Hepatocyte (in vitro differentiated cells): ENCODE results near the gene SIX1. TPM values are rescaled to one million over a fixed set of nuclear protein-coding genes. Genes with fewer than 3 reads are reported as not detected.

Experiments
- DNase-seq: peaks from one replicate; pipeline ENCODE4 v3.0.0-alpha.2; 2016; ENCODE audit warnings: low spot score
- H2AFZ ChIP-seq: fragments of 200-600 bp; sonication (generic); 2 replicates; pipeline ENCODE4 v1.6.0; 2016; ENCODE audit warnings: antibody characterized with exemption, mild to moderate bottlenecking
- H3K27ac ChIP-seq: fragments of 200-600 bp; sonication (generic); 2 replicates; pipeline ENCODE4 v1.5.1; 2016; ENCODE audit warnings: mild to moderate bottlenecking
- H3K27me3 ChIP-seq: fragments of 200-600 bp; sonication (generic); 2 replicates; pipeline ENCODE4 v1.6.1; 2016
- H3K36me3 ChIP-seq: fragments of 200-600 bp; sonication (generic); replicated peaks from 2 replicates; pipeline ENCODE4 v1.5.1; 2016; ENCODE audit warnings: low read depth; ENCODE audit not compliant: insufficient read depth
- H3K4me1 ChIP-seq: fragments of 200-600 bp; sonication (generic); 2 replicates; pipeline ENCODE4 v1.5.1; 2016; ENCODE audit warnings: mild to moderate bottlenecking, moderate library complexity; ENCODE audit not compliant: insufficient read depth
- H3K4me2 ChIP-seq: fragments of 200-600 bp; sonication (generic); 2 replicates; pipeline ENCODE4 v1.6.0; 2016
- H3K4me3 ChIP-seq: fragments of 200-600 bp; sonication (generic); 2 replicates; pipeline ENCODE4 v1.5.1; 2016; ENCODE audit warnings: mild to moderate bottlenecking
- H3K79me2 ChIP-seq: fragments of 200-600 bp; sonication (generic); 2 replicates; pipeline ENCODE4 v1.6.0; 2017; ENCODE audit warnings: mild to moderate bottlenecking
- H3K9me2 ChIP-seq: fragments of 200-600 bp; sonication (generic); replicated peaks from 2 replicates; pipeline ENCODE4 v1.6.0; 2017; ENCODE audit warnings: mild to moderate bottlenecking; ENCODE audit not compliant: insufficient read depth
- H3K9me3 ChIP-seq: fragments of 200-600 bp; sonication (generic); 2 replicates; pipeline ENCODE4 v1.5.1; 2016; ENCODE audit warnings: low read depth, mild to moderate bottlenecking
- H4K20me1 ChIP-seq: fragments of 200-600 bp; sonication (generic); 2 replicates; pipeline ENCODE4 v1.6.0; 2016; ENCODE audit warnings: mild to moderate bottlenecking; ENCODE audit not compliant: insufficient read depth, poor library complexity, severe bottlenecking
- CTCF ChIP-seq: fragments of 200-600 bp; sonication (generic); IDR thresholded peaks from 2 replicates; pipeline ENCODE4 v1.5.1; 2016; ENCODE audit warnings: antibody characterized with exemption, mild to moderate bottlenecking; ENCODE audit not compliant: poor library complexity
- EZH2 ChIP-seq: fragments of 200-600 bp; sonication (generic); IDR thresholded peaks from 2 replicates; pipeline ENCODE4 v1.6.1; 2016; ENCODE audit warnings: antibody characterized with exemption, mild to moderate bottlenecking, borderline replicate concordance
- EZH2phosphoT487 ChIP-seq: fragments of 200-600 bp; sonication (generic); IDR thresholded peaks from one replicate; pipeline ENCODE4 v1.6.1; 2018; ENCODE audit warnings: antibody characterized with exemption, mild to moderate bottlenecking, low read depth, moderate library complexity; ENCODE audit not compliant: unreplicated experiment, severe bottlenecking
- WGBS: methylation state at CpG from one replicate; pipeline ENCODE4 v1.1.6; 2016; ENCODE audit warnings: low lambda C conversion rate; ENCODE audit errors: missing lambda C conversion rate; 5-methylcytosine and 5-hydroxymethylcytosine counted together
- polyA plus RNA-seq: library from polyadenylated mRNA; unstranded; fragments of >200 nt; fragmentation: Nextera tagmentation; extraction: Ambion mirVana; gene quantifications from 2 replicates; pipeline ENCODE4 v1.2.1, GENCODE V29; 2016
- total RNA-seq: library from RNA; depleted of rRNA; stranded (reverse); fragments of >200 nt; gene quantifications from 2 replicates; pipeline ENCODE4 v1.2.3, GENCODE V29; 2014

The SIX1 gene
- total and polyA plus RNA-seq, 2 experiments from 2014 or later = 5.9 to 6.3 TPM

- Histone ChIP-seq H3K27me3 (peaks cover 96% of the 10 kb centered on the region), H3K4me2 (peak overlapping the region; percentile 95), H3K36me3 (no peaks in the 10 kb centered on the region), H4K20me1 (peaks cover 6% of the 10 kb centered on the region), H3K9me2 (no peaks in the 10 kb centered on the region), H2AFZ (peak overlapping the region; percentile 37), H3K4me1 (peaks cover 15% of the 10 kb centered on the region), H3K27ac (peak overlapping the region; percentile 87), H3K9me3 (no peaks in the 10 kb centered on the region), H3K4me3 (no peak overlapping the region), H3K79me2 (no peaks in the 10 kb centered on the region)
- WGBS = 5% methylated on average over 50 of the region's 50 CpGs
- DNase-seq = no peak
- peak; percentile 60 for TF ChIP-seq EZH2phosphoT487
- peak; percentile 83 for TF ChIP-seq EZH2
- TF ChIP-seq CTCF = no peak
Measured at GRCh38 chr14:60652674-60653651, 3.7 kb upstream of the SIX1 start.

- peaks cover 6% of the 10 kb centered on the region for H4K20me1 ChIP-seq
- H3K9me2 ChIP-seq = no peaks in the 10 kb centered on the region
- no peak overlapping the region for H3K4me3 ChIP-seq
- H3K4me1 ChIP-seq = peaks cover 14% of the 10 kb centered on the region
- H3K9me3 ChIP-seq = no peaks in the 10 kb centered on the region
- peaks cover 98% of the 10 kb centered on the region for H3K27me3 ChIP-seq
- peak; percentile 23 for DNase-seq
- H3K4me2 ChIP-seq = peak overlapping the region; percentile 95
- H3K27ac ChIP-seq = peak overlapping the region; percentile 87
- WGBS = 9% methylated on average over 38 of the region's 38 CpGs
- peak overlapping the region; percentile 14 for H2AFZ ChIP-seq
- H3K79me2 ChIP-seq = peaks cover 2% of the 10 kb centered on the region
- H3K36me3 ChIP-seq = no peaks in the 10 kb centered on the region
- TF ChIP-seq EZH2phosphoT487 = peak; percentile 63
- peak; percentile 86 for TF ChIP-seq EZH2
- no peak for TF ChIP-seq CTCF
Measured at GRCh38 chr14:60651796-60652673, 2.8 kb upstream of the SIX1 start.

GRCh38 chr14:60651086-60651795, 2.0 kb upstream of the SIX1 start:
- peak overlapping the region; percentile 95 for H3K4me2 ChIP-seq
- 15% methylated on average over 5 of the region's 5 CpGs for WGBS
- TF ChIP-seq EZH2 (no peak), CTCF (no peak), EZH2phosphoT487 (no peak)
- no peaks in the 10 kb centered on the region for H3K36me3 ChIP-seq
- H3K4me1 ChIP-seq = peaks cover 14% of the 10 kb centered on the region
- H3K79me2 ChIP-seq = peaks cover 2% of the 10 kb centered on the region
- H3K9me3 ChIP-seq = no peaks in the 10 kb centered on the region
- no peak overlapping the region for H2AFZ ChIP-seq
- peaks cover 6% of the 10 kb centered on the region for H4K20me1 ChIP-seq
- DNase-seq = no peak
- no peaks in the 10 kb centered on the region for H3K9me2 ChIP-seq
- no peak overlapping the region for H3K4me3 ChIP-seq
- peaks cover 100% of the 10 kb centered on the region for H3K27me3 ChIP-seq
- H3K27ac ChIP-seq = peak overlapping the region; percentile 6
